Fibroblast of skin of back (primary cell): Measurements from ENCODE around the gene ZNF48.
"Not testable (repeated sequence)": the region's sequence is repeated elsewhere in the genome, so short reads cannot be mapped to it uniquely, and the experiment has no call there.

Experiments used
- DNase-seq: peaks from one replicate; pipeline ENCODE4 v3.0.0-alpha.2; 2013

Gene ZNF48

DNA sequence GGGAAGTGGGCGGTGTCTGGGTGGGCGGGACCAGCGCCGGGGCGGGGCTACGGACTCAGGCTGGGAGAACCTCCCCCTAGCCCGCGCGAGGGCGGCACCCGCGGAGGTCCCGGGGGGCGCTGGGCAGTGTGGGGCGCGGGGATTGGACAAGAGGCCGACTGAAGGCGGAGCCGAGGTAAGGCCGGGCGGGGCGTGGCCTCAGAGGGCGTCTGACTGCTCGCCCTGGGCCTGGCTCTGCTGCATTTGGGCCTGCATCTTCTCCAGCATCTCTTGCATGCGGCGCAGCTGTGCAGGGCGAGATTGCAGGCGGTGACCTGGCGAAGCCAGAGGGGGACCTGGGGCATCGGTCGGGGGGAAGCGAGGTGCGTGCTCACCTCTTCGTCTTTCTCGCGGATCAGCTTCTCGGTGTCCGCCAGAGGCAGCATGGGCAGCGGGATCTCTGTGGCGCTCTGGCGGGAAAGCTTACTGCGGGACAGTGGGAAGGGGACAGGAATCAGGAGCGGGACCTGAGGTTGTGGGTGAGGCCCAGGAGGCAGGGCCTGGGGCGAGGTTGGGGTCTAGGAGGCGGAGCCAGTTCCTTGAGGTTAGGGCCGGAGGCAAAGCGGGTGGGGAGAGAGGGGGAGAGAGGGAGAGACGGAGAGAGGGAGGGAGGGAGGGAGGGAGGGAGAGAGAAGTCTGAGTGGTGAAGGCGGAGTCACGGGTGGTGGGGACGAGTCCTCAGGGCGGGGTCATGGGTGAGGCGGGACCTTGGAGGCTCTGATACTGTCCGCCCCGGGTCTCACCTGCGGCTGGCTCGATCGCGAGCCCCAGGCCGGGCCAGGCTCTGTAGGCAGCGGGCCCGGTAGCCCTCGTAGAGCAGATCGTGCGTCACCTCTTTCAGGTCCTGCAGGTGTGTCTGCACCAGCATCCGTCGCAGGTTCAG, 16.7 kb upstream of the ZNF48 start:
- DNase-seq, result peak; percentile 97

DNA sequence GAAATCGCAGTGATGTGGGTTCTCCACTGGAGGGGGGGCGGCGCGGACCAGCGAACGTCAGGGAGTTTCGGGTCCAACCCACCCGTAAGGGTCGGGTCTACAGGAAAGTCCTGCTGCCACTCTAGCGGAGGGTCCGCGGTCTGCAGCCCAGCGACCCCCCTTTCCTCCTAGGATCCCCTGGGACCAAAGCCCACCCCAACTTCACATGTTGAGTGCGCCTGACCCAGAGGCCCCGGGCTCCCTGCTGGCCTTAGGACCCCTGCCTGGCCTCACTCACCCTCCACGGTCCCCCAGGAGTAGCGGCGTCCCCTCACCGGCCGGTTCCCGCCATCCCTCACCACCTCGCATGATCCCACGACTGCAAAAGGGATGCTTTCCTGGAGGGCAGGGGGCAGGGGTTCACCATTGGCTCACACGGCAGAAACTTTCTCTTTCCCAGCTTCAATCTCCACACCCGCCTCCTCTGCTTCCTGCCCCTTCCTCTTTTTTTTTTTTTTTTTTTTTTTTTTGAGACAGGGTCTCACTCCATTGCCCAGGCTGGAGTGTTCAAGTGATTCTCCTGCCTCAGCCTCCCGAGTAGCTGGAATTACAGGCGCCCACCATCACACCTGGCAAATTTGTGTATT, 15.9 kb upstream of the ZNF48 start:
- DNase-seq, result no peak

DNA sequence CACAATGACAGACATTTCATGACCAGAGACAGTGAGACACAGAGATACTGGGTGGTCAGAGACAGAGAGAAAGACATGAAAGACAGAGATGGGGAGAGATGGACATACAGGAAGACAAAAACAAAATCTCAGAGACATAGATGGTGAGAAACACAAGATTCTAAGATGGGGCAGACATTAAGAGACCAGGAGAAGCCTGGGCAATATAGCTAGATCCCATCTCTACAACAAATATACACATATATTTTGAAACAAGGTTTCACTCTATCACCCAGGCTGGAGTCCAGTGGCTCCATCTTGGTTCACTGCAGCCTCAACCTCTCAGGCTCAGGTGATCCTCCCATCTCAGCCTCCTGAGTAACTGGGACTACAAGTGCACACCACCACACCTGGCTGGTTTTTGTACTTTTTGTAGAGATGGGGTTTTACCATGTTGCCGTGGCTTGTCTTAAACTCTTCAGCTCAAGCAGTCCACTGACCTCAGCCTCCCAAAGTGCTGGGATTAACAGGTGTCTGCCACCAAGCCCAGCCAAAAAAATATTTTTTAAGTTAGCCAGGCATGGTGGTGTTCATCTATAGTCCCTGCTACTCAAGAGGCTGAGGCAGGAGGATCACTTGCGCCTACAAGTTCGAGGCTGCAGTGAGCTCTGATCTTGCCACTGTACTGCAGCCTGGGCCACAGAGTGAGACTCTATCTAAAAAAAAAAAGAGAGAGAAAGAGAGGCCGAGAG, 15.0 kb upstream of the ZNF48 start:
- DNase-seq, result no peak

DNA sequence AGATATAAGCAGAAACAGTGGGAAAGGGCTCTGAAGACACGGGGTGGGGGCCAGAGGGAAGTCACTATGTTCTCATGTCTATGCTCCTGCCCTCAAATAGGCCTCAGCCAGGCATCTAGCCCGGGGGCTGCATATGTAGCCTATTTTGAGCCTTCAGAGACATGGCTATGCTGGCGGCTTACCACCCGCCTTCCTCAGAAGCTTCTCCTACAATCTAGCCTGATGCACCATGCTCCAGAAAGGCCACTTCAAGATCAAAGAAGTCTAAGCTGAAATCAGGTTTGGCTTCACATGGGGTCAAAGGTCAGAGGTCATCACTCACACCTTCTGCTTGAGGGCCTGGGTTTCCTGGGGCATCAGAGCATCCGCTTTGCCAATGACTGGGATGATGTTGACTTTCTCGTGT, 14.4 kb upstream of the ZNF48 start:
- DNase-seq, result no peak

DNA sequence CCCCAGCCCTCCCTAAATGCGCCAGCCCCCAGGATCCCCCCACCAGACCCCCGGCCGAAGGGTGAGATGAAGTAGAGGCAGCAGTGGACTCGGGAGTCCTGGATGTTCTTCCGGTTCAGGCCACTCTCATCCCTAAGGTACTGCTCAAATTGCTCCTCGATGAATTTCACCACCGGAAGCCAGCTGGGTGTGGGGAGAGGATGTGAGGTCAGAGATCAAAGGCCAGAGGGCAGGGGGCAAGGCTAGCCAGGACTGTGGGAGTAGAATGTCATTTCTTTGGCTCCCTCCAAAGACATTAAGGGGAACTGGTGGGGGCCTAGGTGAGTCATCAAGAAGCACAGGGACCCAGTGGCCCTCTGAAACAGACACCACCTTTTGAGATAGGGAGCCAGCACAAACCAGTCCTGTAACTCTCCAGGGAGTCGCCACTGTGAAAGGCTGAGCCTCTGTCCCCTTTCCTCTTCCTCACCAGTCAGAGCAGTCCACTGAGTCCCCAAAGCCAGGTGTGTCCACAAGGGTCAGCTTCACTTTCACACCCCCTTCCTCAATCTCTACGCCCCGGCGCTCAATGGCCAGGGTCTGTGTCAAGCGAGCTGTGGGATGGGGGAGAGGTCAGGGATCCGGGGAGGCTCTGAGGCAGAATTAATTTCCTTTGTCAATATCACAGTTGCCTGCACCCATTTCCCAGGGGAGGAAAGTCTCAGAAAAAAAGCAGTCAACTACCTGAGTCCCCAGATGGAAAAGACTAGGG, 13.8 kb upstream of the ZNF48 start:
- no peak for DNase-seq

DNA sequence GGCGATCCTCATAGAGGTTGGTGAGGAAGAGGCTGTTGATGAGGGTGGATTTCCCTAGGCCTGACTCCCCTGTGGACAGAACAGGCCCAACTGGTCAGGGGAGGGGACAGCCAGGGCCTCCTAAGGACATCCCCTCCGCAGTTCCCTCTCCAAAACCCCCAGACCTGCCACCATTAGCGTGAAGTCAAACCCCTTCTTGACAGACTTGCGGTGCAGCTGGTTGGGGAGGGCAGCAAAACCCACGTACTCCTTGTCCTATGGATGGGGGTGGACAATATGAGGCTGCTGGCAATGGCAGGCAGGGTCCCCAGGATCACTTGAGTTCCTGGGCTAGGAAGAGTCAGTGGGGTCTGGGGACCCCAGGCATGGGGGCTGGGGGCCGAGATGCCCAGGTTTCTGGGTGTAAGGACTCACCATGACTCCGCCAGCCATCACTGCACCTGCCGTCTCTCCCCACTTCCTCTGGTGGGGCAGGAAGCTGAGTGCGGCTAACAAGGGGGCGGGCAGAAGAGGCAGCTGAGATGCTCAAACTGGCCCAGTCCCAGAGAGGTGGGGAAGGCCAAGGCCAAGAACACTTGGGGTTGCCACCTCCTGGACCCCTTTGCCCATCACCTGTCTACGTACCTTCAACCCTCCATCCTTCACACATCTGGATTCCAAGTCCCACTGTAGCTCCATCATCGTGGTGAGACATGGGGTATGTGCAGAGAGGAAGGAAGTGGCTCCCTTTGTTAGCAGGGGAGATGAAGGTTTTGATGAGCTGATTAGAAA, 12.9 kb upstream of the ZNF48 start, which contains the start of gene SEPTIN1:
Gene SEPTIN1 (minus strand): TSS at position 451 of the 771 bp plus-strand sequence. CDS start 19 bp downstream, at position 432.
- DNase-seq, result no peak

DNA sequence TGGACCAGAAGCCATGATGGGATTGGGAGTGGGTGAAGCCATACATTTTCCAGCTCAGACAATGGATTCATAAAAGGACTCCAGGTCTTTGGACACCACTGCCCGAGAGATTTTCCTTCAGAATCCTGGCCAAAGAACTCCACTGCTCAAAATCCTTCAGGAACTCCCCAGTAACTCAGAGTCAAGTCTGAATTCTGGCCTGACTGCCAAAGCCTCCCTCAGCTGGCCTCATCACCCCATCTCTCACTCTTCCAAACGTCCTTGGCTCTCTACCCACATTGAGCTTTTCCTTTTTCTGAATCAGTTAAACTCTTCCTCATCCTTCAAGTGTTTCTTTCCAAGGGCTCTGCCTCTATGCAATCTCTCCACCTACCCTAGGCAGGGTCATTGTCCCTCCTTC, 11.7 kb upstream of the ZNF48 start:
- DNase-seq, result no peak

DNA sequence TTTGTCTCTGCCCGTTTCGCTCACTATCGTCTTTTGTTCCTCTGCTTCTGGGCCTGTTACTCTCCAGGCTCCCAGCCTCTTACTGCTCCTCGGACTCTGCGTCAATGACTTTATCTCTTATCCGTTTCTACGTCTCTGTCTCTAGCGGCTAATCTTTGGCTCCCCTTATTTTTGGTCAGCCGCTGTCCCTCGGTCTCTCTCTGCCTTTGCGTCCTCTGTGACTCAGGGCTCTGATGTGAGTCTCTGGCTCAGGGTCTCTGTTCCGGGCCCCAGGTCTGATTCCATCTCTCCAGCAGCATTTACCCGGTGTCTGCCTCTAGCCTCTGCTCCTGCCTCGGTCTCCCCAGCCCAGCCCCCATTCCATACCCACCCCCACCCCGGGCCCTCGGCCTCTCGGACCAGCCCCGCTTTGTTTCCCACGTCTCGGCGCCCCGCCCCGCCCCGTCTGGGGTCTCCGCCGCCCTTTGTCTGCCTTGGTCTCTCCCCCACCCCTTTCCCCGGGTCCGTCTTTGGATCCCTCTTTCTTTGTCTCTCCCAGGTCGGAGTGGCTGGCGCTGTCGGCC, 547 bp upstream of the ZNF48 start:
- peak; percentile 50 for DNase-seq

DNA sequence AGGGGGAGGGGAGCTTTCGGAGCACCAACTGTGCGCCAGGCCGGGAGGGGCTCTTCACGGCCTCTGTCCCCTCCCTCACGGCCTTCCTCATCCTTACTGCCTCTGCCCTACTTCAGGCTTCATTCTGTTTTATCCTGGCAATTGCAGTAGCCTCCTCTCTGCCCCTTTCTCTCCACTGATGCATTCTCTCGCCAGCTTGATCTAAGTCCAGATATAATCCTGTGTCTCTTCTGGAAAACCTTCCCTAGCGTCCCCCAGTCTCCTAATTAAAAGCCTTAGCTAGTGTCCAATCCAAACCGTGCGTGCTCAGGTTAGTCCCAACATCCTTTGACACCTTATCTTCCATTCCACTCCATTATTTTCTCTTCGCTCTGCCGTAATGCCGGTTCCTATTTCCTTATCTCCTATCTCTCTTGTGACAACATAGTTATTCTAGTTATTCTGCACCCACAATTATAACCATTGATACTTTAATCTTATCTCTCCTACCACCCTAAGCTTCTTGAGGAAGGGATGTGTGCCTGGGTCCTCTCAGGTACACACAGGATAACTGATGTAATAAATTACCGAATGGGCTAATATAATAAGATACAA, 869 bp downstream of the ZNF48 start:
- DNase-seq, result peak; percentile 39

DNA sequence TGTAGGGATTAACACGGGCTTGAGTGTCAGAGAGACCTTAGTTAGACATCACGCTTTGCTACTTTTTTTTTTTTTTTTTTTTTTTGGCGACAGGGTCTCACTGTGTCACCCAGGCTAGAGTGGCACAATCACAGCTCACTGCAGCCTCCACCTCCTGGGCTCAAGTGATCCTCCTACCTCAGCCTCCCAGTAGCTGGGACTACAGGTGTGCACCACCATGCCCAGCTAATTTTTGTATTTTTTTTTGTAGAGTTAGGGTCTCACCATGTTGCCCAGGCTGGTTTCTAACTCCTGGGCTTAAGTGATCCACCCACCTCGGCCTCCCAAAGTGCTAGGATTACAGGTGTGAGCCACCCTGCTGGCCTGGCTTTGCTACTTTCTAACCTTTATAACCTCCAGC, 1.4 kb downstream of the ZNF48 start:
- not testable (repeated sequence) for DNase-seq

DNA sequence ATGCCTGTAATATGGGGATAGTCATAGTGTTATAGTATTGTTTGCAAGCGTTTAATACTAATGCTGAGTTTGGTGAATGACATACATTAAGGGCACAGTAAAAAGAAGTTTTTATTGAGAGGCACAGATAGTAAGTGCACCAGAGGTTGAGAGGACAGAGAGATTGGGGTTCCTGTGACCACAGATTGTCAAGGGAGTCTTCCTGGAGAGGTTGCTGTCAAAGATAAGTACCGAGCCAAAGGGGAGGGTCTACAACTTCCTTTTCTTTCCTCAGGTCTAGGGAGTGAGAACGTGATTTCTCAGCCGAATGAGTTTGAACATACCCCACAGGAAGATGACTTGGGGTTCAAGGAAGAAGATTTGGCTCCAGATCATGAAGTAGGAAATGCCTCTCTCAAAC, 1.8 kb downstream of the ZNF48 start:
- no peak for DNase-seq

DNA sequence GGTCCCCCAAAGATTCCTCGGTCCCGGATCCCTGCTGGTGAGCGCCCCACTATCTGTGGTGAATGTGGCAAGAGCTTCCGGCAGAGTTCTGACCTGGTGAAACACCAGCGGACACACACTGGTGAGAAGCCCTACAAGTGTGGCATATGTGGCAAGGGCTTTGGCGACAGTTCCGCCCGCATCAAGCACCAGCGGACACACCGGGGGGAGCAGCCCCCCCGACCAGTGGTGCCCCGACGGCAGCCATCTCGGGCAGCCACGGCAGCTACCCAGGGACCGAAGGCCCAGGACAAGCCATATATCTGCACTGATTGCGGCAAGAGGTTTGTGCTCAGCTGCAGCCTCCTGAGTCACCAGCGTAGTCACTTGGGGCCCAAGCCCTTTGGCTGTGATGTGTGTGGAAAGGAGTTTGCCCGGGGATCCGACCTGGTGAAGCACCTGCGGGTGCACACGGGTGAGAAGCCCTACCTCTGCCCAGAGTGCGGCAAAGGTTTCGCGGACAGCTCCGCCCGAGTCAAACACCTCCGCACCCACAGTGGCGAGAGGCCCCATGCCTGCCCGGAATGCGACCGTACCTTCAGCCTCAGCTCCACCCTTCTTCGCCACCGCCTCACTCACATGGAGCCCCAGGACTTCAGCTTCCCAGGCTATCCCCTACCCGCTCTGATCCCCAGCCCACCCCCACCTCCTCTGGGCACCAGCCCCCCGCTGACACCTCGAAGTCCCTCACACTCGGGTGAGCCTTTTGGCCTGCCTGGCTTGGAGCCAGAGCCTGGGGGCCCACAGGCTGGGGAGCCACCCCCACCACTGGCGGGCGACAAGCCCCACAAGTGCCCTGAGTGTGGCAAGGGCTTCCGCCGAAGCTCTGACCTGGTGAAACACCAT, 2.8 kb downstream of the ZNF48 start:
- DNase-seq, result no peak

DNA sequence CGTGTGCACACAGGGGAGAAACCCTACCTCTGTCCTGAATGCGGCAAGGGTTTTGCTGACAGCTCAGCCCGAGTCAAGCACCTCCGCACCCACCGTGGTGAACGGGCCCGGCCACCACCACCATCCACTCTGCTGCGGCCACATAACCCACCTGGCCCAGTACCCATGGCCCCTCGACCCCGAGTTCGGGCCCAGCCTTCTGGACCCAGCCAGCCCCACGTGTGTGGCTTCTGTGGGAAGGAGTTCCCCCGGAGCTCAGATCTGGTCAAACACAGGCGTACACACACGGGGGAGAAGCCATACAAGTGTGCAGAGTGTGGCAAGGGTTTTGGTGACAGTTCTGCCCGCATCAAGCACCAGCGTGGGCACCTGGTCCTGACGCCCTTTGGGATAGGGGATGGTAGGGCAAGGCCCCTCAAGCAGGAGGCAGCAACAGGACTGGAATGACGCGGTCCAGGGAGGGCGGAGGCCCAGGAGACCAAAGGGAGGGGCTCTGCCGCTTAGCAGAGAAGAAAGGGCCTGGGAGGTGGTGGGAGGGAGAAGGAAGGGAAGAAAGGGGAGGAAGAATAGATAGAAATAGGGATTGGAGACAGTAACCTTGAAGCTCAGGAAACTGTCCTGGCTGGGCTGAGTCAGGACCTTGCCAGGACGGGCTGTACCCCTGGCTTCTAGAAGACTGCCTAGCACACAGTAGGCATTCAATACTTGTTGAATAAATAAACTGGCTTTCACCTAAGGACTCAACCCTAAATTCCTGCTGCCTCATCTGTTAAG, 3.6 kb downstream of the ZNF48 start:
- DNase-seq, result no peak

DNA sequence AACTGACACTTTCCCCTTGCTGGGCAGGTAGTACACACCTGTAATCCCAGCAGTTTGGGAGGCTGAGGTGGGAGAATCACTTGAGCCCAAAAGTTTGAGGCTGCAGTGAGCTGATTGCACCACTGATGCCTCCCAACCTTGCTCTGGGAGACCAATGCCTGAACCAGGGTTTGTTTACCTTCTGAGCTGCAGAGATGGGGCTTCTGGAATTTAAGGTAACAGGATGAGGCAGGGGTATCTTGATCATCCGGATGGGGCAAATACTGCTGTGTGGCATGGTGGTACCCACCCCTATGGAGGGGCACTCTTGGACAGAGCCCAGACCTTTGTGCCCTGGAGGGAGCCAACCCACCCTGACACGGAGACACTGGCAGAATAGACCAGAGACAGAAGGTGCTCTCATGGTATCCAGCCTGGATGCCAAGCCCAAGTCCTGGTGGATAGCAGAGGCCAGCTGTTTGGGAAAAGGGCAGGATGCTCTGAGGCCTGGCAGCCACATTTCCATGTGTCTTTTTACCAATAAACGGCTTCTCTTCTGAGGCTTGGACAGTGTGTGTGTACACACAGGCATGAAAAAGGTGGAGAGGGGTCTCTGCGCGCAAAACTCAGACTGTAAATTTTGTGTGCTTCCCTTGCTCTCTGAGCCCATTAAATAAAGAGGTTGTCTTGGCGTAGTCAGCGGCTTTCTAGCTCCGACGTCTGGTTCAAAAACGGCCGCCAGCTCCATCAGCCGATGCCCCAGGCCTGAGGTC, 4.4 kb downstream of the ZNF48 start:
- no peak for DNase-seq

DNA sequence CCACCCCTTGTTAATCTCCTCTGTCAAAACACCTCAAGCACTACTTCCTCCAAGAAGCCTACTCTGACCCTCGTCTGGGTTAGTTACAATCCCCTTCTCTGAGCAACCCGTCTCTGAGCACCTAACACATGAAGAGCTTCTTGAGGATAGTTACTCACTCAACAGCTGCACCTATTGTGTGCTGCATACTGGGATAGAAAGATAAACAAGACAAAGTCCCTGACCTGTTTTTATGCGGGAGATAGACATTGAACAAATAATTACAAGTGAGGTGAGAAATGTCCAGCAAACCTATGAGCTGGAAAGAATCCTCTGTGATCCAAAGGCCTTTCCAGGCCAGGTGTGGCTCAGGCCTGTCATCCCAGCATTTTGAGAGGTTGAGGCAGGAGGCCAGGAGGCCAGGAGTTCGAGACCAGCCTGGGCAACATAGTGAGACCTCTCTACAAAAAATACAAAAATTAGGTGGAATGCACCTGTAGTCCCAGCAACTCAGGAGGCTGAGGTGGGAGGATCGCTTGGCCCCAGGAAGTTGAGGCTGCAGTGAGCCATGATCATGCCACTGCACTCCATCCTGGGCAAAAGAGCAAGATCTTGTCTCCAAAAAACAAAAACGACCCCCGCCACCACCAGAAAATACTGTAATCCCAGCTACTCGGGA, 6.7 kb downstream of the ZNF48 start:
- no peak for DNase-seq

DNA sequence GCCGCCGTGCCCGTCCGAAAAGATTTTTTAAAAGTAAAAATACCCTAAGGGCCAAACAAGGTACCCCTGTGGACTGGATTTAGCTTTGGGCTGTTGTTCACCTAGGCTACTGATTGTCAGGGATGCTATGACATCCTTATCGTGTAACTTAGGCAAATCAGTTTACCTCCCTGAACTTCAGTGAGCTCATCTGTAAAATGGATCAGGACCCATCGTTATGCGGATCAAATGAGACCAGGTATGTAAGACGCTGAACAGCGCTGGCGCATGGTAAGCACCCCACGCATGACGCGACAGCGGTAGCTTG, 11.5 kb downstream of the ZNF48 start:
- no peak for DNase-seq

DNA sequence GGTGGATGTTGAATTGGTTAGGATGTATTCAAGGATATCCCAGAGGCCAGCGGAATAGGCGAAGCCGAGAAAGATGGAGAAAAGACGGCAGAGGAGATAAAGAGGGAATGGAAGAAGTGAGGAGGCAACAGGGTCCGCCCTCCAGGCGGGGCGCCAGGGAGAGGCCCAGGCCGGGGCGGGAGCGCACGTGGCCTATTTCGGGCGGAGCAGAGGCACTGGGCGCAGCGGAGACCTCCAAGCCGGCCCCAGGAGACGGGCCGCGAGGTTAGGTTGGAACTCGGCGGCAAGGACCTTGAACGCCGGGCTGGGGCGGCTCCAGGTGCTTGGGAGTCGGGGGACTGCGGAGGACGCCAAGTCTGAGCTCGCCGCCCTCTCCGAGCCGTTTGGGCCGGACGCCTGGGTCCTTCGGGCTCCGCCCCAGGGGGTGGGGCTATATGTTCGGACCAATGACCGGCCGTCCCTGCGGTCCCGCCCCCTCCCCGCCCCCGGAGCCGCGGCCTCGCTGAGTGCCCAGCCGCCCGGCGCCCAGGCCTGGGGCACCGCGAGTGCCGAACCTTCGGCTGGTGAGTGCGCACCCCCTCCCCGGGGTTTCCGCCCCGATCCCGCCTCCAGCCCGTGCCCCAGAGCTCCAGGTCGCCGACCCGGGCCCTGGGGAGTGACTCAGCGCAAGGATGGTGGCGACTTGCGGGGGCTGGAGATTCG, 12.0 kb downstream of the ZNF48 start, which contains the start of gene ZNF771:
Gene ZNF771 (plus strand): TSS at position 505 of the 702 bp plus-strand sequence. CDS start 448 bp downstream, outside the sequence.
- peak; percentile 86 for DNase-seq
